SH-SY5Y (cell line): ENCODE results near the gene TMEM18.

ENCODE experiments used
- GATA2 ChIP-seq: IDR thresholded peaks from 2 replicates; pipeline ENCODE4 v1.6.1; 2011; ENCODE audit warnings: mild to moderate bottlenecking, low read depth, low read length
- GATA3 ChIP-seq: IDR thresholded peaks from 2 replicates; pipeline ENCODE4 v1.6.1; 2011; ENCODE audit warnings: low read depth, mild to moderate bottlenecking, low read length, moderate library complexity

GRCh38 chr2:629961-630360 lies 47.2 kb downstream of the TMEM18 start:
- TF ChIP-seq GATA3 (no peak), GATA2 (no peak)
